ENCODE measurements around the gene CDK11A. TPM values are rescaled to one million over a fixed set of nuclear protein-coding genes. Genes with fewer than 3 reads are reported as not detected.

CDK11A gene
- total RNA-seq, 1 donor from 2014 or later, result 4.2 TPM

DNA sequence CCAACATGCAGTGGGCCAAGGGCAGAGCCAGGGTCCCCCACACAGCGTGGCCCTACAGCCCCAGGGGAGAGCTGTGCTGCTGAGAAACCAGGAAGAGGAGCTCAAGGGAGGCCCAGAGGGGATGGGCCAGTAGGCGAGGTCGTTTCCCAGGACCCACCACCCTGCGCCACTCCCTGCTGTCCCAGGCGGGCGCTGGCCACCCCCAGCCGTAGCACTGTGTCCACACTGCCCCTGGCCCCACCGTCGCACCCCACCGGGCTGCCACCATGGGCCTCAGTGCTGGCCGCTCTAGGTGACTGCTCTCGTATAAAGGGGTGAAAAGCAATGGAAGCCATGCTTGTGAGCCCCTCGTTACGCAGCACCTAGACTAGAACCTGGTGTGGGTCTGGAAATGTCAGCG, 31.7 kb upstream of the CDK11A start:
- H3K27me3 ChIP-seq (ENCODE audit: control insufficient read depth, insufficient read depth, low read length), result no peaks in the 10 kb centered on the region
- H3K36me3 ChIP-seq (ENCODE audit: control insufficient read depth, insufficient read depth, low read length), result peaks cover 44% of the 10 kb centered on the region
- no peak for DNase-seq (ENCODE audit: low read depth)
- no peak overlapping the region for H3K4me3 ChIP-seq (ENCODE audit: low read depth, low read length)
- no peak for FAIRE-seq
- TF ChIP-seq CTCF (IDR thresholded peaks at IDR 0.05; ENCODE audit: insufficient read depth, low read length, severe bottlenecking), result no peak

DNA sequence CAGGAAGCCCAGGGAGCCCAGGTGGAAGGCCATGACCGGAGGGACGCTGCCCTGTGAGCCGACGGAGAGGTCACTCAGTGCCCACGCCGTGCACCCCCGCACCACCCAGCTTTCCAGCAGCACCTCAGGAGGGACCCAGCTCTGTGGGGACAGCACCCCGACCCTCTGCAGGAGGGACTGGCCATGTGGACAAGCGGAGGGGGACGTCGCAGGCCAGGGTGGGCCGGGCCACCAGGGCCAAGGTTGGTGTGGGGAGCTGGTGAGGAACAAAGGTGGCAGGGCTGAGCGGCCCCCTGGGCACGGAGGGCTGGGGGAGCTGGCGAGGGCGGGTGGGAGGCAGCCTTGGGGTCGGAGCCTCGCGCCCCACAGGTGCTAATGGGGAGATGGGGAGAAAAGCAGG, 31.3 kb upstream of the CDK11A start:
- H3K36me3 ChIP-seq (ENCODE audit: control insufficient read depth, insufficient read depth, low read length), result peaks cover 43% of the 10 kb centered on the region
- TF ChIP-seq CTCF (IDR thresholded peaks at IDR 0.05; ENCODE audit: insufficient read depth, low read length, severe bottlenecking), result no peak
- no peak overlapping the region for H3K4me3 ChIP-seq (ENCODE audit: low read depth, low read length)
- no peaks in the 10 kb centered on the region for H3K27me3 ChIP-seq (ENCODE audit: control insufficient read depth, insufficient read depth, low read length)
- no peak for FAIRE-seq
- no peak for DNase-seq (ENCODE audit: low read depth)

DNA sequence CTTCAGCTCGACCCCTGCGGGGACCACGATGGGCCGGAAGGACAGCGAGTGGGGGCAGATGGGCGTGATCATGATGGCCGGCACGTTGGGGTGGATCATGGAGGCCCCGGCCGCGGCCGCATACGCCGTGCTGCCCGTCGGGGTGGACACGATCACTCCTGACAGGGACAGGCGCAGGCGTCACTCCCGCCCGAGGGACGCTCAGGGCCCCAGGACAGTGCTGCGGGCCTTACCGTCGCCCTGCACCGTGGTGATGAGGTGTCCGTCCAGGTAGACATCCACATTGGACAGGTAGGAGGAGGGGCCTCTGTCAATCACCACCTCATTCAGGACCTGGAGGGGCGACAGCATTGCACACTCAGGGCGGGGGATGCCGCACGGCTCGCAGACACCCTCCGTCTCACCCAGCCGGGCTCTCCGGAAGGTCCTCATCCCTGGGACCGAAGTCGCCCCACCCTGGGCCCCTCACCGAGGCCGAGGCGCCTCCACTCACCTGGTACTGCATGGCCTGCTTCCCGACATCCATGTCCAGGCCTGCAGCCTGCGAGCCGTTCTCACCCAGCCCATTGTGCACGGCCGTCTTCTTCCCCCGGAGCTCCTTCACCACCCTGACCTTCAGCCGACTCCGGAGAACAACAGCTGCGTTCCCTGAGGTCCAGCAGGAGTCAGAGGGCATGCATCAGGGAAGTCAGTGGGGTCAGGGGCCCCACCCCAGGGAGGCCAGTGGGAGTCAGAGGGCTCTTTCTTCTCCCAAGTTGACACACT, 30.1 kb upstream of the CDK11A start:
- no peaks in the 10 kb centered on the region for H3K27me3 ChIP-seq (ENCODE audit: control insufficient read depth, insufficient read depth, low read length)
- no peak overlapping the region for H3K4me3 ChIP-seq (ENCODE audit: low read depth, low read length)
- DNase-seq (ENCODE audit: low read depth) (no peak), FAIRE-seq (no peak)
- peaks cover 37% of the 10 kb centered on the region for H3K36me3 ChIP-seq (ENCODE audit: control insufficient read depth, insufficient read depth, low read length)
- no peak for TF ChIP-seq CTCF (IDR thresholded peaks at IDR 0.05; ENCODE audit: insufficient read depth, low read length, severe bottlenecking)

- peaks cover 37% of the 10 kb centered on the region for H3K36me3 ChIP-seq (ENCODE audit: control insufficient read depth, insufficient read depth, low read length)
- no peak for TF ChIP-seq CTCF (IDR thresholded peaks at IDR 0.05; ENCODE audit: insufficient read depth, low read length, severe bottlenecking)
- no peak overlapping the region for H3K4me3 ChIP-seq (ENCODE audit: low read depth, low read length)
- no peaks in the 10 kb centered on the region for H3K27me3 ChIP-seq (ENCODE audit: control insufficient read depth, insufficient read depth, low read length)
- FAIRE-seq (no peak), DNase-seq (ENCODE audit: low read depth) (no peak)
Observed at GRCh38 chr1:1753607-1754005, 29.4 kb upstream of the CDK11A start.

GRCh38 chr1:1752636-1753606, 28.8 kb upstream of the CDK11A start:
- TF ChIP-seq CTCF (IDR thresholded peaks at IDR 0.05; ENCODE audit: insufficient read depth, low read length, severe bottlenecking), result no peak
- no peak for FAIRE-seq
- Histone ChIP-seq H3K4me3 (ENCODE audit: low read depth, low read length) (no peak overlapping the region), H3K36me3 (ENCODE audit: control insufficient read depth, insufficient read depth, low read length) (peaks cover 35% of the 10 kb centered on the region), H3K27me3 (ENCODE audit: control insufficient read depth, insufficient read depth, low read length) (no peaks in the 10 kb centered on the region)
- DNase-seq (ENCODE audit: low read depth), result no peak
